ENCODE data around the gene XRCC1. TPM values are rescaled to one million over a fixed set of nuclear protein-coding genes. Genes with fewer than 3 reads are reported as not detected.

XRCC1 gene
- total and polyA plus RNA-seq, 9 of the 15 experiments (the other 6 are each of a cell fraction or from before 2014, with no cell fraction given): 1.5 to 36.9 (median 24.9) TPM

GRCh38 chr19:43511324-43511723 lies 64.0 kb downstream of the XRCC1 start:
- no peak overlapping the region for H2AFZ ChIP-seq (ENCODE audit: low read depth, low read length)
- no peaks in the 10 kb centered on the region for H3K9me3 ChIP-seq (replicated peaks; ENCODE audit: control insufficient read depth, insufficient read depth, low read depth, low read length)
- H3K4me2 ChIP-seq (ENCODE audit: insufficient read depth, low read length): no peak overlapping the region
- in situ Hi-C loops (cut with MboI) (no loop called here), intact Hi-C loops (cut with micrococcal nuclease) (no loop called here)
- TF ChIP-seq CAMTA2 (CRISPR knock-in tag; conservative IDR thresholded peaks at IDR 0.05): no peak
- no peak for TF ChIP-seq U2AF1 (optimal IDR thresholded peaks at IDR 0.05; ENCODE audit: low read depth, low read length)
- H3K4me1 ChIP-seq (replicated peaks in 1 of 2; ENCODE audit: control insufficient read depth in 2 of 2, insufficient read depth in 2 of 2, low read length in 2 of 2): no peaks in the 10 kb centered on the region; a peak in 1 of 5 replicates
- FAIRE-seq (no peak), ATAC-seq (no peak), DNase-seq (ENCODE audit: extremely low read depth in 1 of 4, low spot score in 3 of 4) (no peak)
- ChIA-PET POLR2A (no interaction called here), CTCF (ENCODE audit: low intra/inter-chr PET ratio) (no interaction called here)
- no peaks in the 10 kb centered on the region for H3K79me2 ChIP-seq (ENCODE audit: control insufficient read depth, insufficient read depth, low read length)
- H3K9ac ChIP-seq (ENCODE audit: insufficient read depth in 1 of 2, low read depth in 2 of 2, low read length in 2 of 2): no peak overlapping the region
- H3K36me3 ChIP-seq (ENCODE audit: control insufficient read depth, insufficient read depth, low read length): 0 out of 3 replicates have a peak, but pooled peaks cover 2% of the 10 kb centered on the region
- WGBS (ENCODE audit: insufficient coverage, low coverage, missing lambda C conversion rate): 68% methylated on average over 4 of the region's 5 CpGs
- no peaks in the 10 kb centered on the region for H4K20me1 ChIP-seq (replicated peaks; ENCODE audit: control insufficient read depth, insufficient read depth, low read length)
- no peak overlapping the region for H3K27ac ChIP-seq (ENCODE audit: extremely low read depth, low read depth, low read length)
- H3K27me3 ChIP-seq (ENCODE audit: control insufficient read depth in 2 of 2, insufficient read depth in 2 of 2, low read length in 2 of 2): no peaks in the 10 kb centered on the region
- no peaks in the 10 kb centered on the region for H3K9me1 ChIP-seq (ENCODE audit: control insufficient read depth, insufficient read depth, low read length)
- BruUV-seq (replicated peaks): no TSS peak
- no peak overlapping the region for H3K4me3 ChIP-seq

- Histone ChIP-seq H3K27ac (ENCODE audit: extremely low read depth, low read depth, low read length) (no peak overlapping the region), H3K4me3 (no peak overlapping the region), H4K20me1 (replicated peaks; ENCODE audit: control insufficient read depth, insufficient read depth, low read length) (no peaks in the 10 kb centered on the region), H3K4me2 (ENCODE audit: insufficient read depth, low read length) (no peak overlapping the region), H3K9me1 (ENCODE audit: control insufficient read depth, insufficient read depth, low read length) (no peaks in the 10 kb centered on the region), H3K36me3 (ENCODE audit: control insufficient read depth, insufficient read depth, low read length) (0 out of 3 replicates have a peak, but pooled peaks cover 2% of the 10 kb centered on the region), H3K4me1 (replicated peaks in 1 of 2; ENCODE audit: control insufficient read depth in 2 of 2, insufficient read depth in 2 of 2, low read length in 2 of 2) (peaks cover 3 to 4% of the 10 kb centered on the region in 2 experiments; a peak in 2 of 5 replicates), H3K9ac (ENCODE audit: insufficient read depth in 1 of 2, low read depth in 2 of 2, low read length in 2 of 2) (no peak overlapping the region), H3K27me3 (ENCODE audit: control insufficient read depth in 2 of 2, insufficient read depth in 2 of 2, low read length in 2 of 2) (no peaks in the 10 kb centered on the region), H2AFZ (ENCODE audit: low read depth, low read length) (no peak overlapping the region), H3K79me2 (ENCODE audit: control insufficient read depth, insufficient read depth, low read length) (no peaks in the 10 kb centered on the region), H3K9me3 (replicated peaks; ENCODE audit: control insufficient read depth, insufficient read depth, low read depth, low read length) (no peaks in the 10 kb centered on the region)
- FAIRE-seq: no peak
- WGBS (ENCODE audit: insufficient coverage, low coverage, missing lambda C conversion rate): 88% methylated on average over 9 of the region's 9 CpGs
- CTCF ChIA-PET (ENCODE audit: low intra/inter-chr PET ratio): no interaction called here
- POLR2A ChIA-PET: interaction anchor here (0.9 to 1.2 kb wide), 2 partner anchors 15 to 37 kb away, joined by 3 to 4 read pairs; no protein-coding TSS in a partner anchor
- DNase-seq (ENCODE audit: extremely low read depth in 1 of 4, low spot score in 3 of 4): no peak
- intact Hi-C loops (cut with micrococcal nuclease) (no loop called here), in situ Hi-C loops (cut with MboI) (no loop called here)
- TF ChIP-seq ZNF197 (CRISPR knock-in tag; IDR thresholded peaks at IDR 0.05; ENCODE audit: low read depth): no peak
- no peak for TF ChIP-seq ZNF274 (IDR thresholded peaks at IDR 0.05; ENCODE audit: borderline replicate concordance, low read depth, low read length)
- no peak for TF ChIP-seq ZNF57 (CRISPR knock-in tag; IDR thresholded peaks at IDR 0.05)
- no peak for TF ChIP-seq RBM25 (IDR thresholded peaks at IDR 0.05; ENCODE audit: low read depth, low read length, severe bottlenecking)
- no peak for TF ChIP-seq ZNF280B (CRISPR knock-in tag; IDR thresholded peaks at IDR 0.05)
- no peak for TF ChIP-seq EP400 (IDR thresholded peaks at IDR 0.05)
- TF ChIP-seq SMARCB1 (IDR thresholded peaks at IDR 0.05; ENCODE audit: insufficient read length, low read depth): no peak
- ATAC-seq: no peak
- BruUV-seq (replicated peaks): no TSS peak
Observed at GRCh38 chr19:43510713-43511112, 64.6 kb downstream of the XRCC1 start.
